HT-29 (cell line): ENCODE measurements around the gene RBM38. TPM values are rescaled to one million over a fixed set of nuclear protein-coding genes. Genes with fewer than 3 reads are reported as not detected.
A peak's percentile ranks its signal among the peaks of the same experiment; 100 is the strongest.

Source experiments
- DNase-seq: peaks from one replicate; pipeline ENCODE4 v3.0.0-alpha.2; 2015; ENCODE audit warnings: low spot score
- total RNA-seq: library from RNA; depleted of rRNA; stranded (reverse); fragments of >200 nt; shearing (Covaris generic); gene quantifications from 2 replicates; pipeline ENCODE4 v1.2.3, GENCODE V29; 2014

RBM38 gene
- total RNA-seq, 1 experiment from 2014 or later = 102 TPM

DNA sequence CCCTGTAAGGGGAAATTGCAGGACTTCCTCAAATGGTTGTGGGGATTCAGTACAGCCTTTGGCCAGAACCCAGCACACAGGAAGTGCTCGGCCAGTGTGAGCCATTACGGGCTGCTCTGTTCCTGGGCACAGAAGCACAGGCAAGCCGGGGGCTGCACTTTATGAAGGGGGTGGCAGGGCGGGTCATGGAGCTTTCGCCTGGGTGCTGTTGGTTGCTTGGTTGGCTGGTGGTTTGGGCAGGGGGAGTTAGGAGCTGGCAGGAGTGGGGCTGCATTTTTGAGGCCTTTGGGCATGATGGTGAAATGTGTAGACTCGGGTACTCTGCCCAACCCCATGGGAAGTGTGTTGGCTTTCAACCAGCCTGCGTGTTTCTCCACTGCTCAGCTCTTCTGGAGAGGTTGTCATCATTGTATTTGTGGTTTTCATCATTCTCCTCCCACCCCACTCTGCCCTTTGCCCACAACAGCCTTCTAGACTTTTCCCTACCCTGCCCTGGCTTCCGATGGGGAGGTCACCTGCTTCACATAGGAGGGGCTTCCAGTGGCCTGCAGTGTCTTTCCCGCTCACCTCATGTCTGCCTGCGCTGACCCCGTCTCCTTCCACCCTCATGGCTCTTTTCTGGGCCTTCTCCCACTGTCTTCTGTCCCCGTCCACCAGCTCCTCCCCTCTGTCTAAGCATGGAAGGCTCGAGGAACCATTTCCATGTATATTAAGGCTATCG is 16.1 kb upstream of the RBM38 start:
- DNase-seq = no peak

DNA sequence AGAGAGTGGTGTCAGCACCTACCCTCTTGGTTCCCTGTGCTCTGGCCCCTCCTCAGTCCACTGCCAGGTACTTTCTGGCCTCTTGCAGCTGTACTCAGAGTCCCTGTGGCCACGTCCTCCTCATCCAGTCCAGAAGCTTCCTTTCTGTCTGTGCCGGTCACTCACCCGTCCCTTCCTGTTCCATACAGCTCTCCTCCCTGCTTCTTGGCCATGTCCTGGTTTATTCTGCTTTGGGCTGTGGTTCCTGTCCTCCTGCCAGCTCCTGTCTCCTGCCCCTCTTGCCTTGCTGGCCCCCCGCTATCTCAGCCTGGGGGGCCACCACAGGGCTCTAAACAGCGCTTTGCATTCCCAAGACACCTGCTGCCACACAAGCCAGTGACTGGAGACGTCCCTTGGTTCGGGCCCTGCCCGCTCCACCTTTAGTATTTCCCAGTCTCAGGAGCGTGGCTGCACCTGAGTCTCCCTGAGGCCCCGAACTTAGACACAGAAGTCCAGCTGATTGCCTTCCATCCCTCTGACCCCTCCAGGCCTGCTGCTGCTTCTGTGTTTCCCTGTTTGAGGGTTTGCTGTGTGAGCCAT is 15.5 kb upstream of the RBM38 start:
- DNase-seq = no peak

DNA sequence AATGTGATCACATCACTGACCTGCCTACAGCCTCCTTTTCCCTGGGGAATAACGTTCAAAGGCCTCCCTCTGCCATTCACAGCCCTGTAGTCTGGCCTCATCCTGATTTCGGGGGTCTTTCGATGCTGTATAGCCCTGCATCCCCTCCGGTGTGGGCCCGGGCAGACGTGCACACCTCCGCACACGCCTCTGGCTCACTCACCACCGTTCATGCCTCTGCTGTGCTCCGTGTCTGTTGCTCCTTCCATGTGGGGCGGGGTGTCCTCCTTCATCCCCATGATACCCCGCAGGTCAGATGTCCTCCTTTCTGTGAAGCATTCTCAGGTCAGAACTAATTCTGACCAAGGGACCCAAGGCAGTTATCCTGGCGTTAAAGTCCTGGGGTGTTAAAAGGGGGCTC is 13.8 kb upstream of the RBM38 start:
- no peak for DNase-seq

DNA sequence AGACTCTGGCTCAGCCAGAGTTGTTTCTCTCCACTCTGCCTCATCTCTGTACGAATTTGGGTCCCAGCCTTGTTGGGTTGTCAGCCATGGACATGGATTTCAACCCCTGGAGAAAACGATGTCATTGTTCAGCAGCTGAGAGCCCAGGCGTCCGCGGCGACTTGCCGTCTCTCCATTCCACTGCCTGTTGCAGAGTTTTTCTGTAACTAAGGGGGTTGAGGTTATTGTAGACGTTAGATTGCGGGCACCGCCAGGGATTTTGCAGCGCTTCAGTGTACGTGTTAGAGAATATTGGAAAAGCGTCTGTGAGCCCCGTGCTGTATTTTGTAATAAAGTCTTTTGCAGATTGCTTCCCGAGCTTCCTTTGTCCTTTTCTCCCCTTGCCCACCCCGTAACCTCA is 13.1 kb upstream of the RBM38 start:
- no peak for DNase-seq

DNA sequence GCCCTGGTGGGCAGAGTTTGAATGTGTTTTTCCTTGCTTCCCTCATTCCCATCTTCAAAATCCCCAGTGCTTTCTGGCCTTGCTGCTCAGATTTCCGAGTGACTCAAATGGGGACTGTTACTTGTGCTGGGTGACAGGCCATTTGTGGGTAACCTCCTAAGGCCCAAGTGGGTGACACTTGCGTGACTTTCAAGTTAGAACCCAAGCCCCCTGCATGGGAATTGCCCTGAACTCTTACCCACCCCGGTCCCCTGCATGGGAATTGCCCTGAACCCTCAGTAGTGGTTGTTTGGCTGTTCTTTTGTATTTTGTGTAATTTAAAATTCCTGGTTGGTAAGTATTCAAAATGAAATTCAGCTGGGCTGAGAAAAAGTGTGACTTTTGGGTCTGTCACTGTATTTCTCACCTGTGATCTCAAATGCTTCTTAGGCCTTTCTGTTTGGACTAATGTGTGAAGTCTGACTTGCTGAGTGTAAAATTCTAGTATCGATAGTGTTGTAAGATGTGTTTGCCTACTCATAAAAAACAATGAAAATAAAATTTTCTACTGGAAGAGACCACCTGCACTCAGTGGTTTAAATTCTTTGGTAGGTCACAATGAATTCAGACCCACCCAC is 12.4 kb upstream of the RBM38 start:
- no peak for DNase-seq

DNA sequence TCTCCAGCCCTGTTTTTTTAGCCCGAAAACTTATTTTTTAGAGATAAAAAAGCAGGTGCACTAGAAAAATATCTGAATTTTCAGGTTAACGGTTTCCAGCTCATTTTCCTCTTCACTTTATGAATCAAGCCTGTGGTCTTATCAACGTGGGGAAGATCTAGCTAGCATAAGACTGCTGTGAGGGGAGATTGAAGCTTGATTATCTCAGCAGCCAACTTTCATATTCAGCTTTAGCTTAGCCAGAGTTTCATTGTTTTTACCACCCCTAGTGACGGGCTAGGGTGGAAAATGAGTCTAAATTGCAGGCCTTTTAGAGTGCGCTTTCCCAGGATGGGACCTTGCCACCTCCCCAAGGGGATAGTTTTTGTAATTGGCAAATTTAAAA is 11.9 kb upstream of the RBM38 start:
- no peak for DNase-seq

DNA sequence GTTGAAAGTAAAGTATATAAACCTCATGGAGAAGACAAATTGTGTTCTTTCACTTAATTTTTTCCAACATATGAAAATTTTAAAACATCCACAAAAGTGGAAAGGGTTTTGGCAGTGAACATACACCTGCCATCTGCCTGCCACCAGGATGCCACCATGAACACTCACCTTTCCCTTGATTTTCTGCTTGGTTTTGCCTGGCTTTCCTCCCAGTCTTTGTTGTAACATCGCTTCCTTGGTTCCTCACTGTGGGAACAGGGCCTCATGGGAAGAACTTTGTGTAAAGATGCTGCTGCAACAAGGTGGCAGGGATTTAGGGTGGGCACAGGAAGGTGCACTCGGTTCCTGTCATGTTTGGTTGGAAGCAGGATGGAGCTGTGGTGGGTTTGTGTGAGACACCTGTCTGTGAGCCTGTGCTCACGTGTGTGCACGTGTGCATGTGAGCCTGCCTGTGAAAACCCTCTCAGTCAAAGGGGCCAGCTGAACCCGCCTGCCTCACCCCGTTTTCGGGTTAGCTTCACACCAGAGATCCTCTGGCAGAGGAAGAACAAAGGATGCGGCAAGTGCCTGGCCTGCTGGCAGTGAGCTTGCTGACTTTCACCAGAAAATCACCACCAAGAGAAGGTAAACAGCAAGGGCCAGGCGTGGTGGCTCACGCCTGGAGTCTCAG is 11.0 kb upstream of the RBM38 start:
- DNase-seq = no peak

DNA sequence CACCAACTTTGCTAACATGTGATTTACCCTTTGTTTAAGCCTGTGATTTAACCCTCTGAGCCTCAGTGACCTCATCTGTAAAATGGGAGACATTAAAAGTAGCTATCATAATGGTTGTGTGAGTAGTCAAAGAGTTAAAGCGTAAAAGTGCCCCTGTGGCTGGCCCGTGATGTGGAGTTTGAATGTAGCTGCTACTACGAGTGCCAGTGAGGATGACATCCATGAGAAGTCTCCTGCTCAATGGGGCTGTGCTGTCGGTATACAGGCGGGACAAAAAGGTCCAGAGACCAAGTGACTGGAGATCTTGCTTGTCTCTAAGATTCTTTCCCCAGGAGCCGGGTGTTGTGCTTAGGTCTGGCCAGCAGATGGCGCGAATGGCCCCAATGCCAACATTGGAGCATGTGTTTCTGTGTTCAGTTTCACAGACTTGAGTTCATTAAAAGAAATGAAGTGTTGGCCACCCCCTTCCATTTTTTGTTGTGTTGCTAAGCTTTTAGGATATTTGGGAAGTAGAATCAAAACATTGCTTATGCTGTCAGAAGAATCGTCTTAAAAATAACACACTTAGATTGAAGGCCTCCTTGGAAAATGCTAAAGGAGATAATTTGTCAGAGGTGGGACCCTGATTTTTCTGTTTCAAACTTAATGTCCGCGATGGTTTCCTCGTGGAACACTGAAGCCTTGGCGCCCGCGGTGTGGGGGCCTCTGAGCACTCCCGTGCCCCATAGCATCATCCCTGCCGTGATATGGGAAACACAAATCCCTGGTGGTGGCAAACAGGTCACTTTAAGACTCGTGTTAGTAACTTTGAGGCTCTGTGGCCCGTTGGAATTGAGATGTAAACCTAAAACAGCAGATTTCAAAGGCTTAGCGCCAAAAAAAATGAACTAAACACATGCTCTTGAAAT is 9.3 kb upstream of the RBM38 start:
- DNase-seq = peak; percentile 97

DNA sequence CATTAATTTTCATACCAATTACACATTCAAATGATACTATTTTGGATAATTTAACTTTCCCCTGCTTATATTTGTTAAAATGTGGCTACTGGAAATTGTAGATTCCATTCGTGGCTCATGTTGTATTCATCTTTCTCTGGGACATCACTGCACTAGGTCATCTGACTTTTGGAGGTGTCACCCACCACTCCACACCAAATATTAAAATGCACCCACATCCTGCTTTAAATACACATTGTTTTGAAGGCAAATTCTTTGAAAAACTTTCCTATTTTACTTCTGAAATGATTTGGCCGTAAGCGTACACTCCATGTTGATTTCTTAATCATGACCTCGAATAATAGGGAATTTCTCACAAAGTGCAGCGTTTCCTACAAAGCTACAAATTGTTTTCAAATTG is 8.7 kb upstream of the RBM38 start:
- no peak for DNase-seq

DNA sequence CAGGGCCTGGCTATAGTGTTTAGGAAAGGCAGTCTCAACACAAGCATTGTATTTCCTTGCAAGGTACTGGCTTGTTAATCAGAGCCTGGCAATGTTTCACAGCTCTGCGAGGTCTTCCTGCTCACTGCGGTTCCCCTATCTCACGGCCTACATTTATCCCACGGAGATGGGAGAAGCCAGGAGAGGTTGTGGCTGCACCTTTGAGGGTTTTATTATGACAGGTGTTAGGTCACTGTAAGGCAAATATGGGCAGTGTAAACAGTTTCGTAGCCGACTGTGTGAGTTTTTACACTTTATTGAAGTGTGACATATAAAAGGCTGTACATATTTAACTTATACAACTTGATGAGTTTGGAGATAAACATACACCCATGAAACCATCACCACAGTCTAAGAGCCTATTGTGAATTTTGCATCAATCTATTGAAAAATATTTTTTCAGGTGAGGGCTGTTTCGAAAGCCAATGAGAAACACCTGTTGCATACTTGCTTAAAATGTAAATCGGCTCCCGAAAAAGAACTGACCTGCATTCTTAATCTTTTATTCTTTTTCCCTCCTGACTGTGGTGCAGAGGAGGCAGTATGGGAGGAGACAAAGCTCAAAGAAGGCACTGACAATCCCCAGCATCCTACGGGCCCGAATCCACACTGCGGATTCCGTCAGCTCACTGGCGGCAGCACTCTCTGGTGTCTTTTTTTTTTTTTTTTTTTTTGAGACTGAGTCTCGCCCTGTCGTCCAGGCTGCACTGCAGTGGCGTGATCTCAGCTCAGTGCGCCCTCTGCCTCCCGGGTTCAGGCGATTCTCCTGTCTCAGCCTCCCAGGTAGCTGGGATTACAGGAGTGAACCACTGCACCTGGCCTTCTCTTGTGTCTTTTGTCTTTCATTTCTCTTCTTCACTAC is 7.5 kb upstream of the RBM38 start:
- DNase-seq = no peak

DNA sequence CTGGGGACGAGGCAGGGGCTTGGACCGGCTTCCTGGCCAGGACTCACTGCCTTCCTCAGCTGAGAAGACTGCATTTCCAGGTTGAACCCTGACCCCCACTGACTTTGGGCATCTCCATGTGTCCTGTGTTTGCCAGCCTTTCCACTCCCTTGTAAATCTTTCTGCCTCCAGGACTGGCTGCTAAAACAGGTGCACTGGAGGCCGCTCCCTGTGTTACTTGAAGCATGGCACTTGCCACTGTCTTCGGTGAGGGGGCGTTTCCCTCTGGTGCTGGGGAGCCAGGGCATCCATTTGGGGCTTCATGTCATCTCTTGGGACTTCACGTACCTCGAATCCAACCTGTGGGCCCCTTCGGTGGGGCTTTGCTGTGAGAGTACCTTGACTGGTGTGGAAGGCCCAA is 6.7 kb upstream of the RBM38 start:
- DNase-seq = no peak

DNA sequence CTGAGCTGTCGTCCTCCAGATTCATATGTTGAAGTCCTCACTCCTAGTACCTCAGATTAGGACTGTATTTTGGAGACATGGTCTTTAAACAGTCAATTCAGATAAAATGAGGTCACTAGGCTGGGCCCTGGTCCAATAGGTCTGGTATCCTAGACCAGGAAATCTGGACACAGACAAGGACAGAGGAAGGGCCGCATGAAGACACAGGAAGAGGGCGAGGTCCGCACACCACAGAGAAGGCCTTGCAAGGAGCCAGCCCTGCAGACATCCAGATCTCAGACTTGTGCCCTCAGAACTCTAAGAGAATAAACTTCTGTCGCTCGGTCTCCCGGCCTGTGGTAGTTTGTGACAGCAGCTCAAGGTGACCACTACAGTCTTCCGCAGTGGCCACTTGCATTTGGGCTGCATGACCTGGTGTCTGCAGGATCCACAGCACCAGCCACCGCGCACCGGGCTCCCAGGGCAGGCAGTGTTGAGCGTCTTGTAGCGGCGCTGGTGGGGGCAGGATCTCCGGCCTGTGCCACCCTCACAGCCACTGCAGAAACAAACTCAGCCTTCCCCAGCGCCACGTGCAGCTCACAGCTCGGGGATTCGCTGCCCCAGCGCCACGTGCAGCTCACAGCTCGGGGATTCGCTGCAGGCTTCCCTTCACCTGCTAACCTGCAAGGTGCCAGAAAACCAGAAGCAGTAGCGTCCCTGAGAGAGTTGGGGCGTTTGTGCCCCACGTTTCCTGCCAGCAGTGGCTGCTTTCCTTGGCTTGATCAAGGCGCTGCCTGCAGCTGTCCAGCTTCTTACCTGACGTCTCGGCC is 6.0 kb upstream of the RBM38 start:
- no peak for DNase-seq

DNA sequence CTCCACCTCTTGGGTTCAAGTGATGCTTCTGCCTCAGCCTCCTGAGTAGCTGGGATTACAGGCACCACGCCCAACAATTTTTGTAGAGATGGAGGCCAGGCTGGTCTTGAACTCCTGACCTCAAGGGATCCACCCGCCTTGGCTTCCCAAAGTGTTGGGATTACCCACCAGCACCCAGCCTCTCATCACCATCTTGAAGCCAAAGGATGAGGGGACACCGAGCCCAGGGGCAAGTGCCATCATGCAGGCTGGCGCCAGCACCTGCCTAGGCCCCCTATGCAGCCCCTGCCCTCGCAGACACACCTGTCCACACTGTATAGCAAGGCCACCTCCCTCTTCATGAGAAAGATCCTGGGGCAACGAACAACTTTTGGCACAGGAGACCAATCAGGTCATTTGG is 5.3 kb upstream of the RBM38 start:
- DNase-seq = no peak

DNA sequence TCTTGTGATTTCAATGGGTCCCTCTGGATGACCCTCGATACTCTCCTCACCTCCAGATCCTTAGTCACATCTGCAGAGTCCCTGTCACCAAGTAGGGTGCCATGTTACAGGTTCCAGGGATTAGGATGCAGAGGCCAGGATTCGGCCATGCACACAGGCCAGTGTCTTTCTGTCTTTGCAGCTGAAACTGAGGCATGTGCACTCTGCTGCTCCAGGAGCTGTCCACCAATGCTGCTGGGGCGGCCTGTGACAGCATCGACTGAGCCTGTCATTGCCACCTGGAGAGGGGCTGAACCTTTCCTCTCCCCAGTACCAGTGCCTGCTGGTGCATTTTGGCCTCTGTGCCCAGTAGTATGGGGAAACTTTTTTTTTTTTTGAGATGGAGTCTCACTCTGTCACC is 4.4 kb upstream of the RBM38 start:
- no peak for DNase-seq

DNA sequence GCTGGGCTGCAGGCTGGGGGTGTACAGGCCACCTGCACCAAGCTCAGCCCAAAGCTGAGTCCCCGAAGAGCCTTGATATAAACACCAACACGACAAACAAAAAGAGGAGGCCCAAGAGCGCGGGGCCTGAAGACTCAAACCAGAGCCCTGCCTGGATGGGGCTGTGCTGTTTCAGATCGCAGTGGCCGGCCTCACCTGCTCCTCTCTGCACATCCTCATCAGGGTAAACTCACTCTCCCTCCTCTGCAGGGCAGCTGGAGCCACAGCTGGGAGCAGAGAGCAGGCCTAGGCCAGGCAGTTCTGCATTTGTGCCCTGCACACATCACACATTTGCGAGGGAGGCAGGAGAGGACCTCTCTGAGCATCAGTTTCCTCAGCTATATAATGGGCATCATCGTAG is 3.7 kb upstream of the RBM38 start:
- DNase-seq = no peak

DNA sequence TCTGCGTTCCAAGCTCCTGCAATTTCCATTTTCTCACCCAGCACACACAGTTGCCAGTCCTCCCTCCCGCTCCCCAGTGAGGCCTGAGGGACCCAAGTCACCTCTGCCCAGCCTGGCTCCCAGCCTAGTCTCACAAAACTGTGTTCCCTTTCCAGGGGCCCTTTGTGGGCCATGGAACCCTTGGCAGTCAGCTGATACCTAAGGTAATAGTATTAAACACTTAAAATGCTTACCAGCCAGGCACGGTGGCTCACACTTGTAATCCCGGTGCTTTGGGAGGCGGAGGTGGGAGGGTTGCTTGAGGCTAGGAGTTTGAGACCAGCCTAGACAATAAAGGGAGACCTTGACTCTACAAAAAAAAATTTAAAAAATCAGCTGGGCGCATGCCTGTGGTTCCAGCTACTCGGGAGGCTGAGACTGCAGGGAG is 3.2 kb upstream of the RBM38 start:
- DNase-seq = no peak

DNA sequence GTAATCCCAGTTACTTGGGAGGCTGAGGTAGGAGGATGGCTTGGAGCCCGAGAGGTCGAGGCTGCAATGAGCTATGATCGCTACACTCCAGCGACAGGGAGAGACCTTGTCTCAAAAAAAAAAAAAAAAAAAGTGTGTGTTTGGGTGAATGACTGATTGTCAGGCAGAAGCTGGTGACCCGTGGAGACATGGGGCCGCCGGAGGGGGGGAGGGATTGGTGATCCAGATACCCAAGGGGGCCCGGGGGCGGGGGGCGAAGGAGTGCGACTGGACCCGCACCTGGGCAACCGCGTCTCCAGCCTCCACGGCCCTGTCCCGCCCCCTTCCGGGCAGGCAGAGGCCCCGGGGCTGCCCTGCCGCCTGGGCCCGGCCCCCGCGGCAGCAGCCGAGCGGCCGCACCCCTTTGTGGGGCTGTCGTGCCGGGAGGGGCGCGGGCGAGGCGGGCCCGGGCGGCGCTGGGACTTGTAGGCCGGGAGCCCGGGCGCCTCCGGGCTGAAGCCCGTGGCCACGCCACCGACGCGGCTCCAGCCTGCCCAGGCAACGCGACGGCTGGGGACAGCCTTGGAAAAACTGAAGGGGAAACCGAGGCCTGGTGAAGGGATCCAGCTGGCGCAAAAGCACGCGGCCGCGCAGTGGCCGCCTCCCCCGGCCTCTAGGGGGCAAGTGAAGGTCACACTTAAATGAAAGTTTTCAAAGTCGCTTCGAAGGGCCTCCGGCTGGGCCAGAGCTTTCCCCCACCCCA is 2.1 kb upstream of the RBM38 start:
- peak; percentile 90 for DNase-seq

DNA sequence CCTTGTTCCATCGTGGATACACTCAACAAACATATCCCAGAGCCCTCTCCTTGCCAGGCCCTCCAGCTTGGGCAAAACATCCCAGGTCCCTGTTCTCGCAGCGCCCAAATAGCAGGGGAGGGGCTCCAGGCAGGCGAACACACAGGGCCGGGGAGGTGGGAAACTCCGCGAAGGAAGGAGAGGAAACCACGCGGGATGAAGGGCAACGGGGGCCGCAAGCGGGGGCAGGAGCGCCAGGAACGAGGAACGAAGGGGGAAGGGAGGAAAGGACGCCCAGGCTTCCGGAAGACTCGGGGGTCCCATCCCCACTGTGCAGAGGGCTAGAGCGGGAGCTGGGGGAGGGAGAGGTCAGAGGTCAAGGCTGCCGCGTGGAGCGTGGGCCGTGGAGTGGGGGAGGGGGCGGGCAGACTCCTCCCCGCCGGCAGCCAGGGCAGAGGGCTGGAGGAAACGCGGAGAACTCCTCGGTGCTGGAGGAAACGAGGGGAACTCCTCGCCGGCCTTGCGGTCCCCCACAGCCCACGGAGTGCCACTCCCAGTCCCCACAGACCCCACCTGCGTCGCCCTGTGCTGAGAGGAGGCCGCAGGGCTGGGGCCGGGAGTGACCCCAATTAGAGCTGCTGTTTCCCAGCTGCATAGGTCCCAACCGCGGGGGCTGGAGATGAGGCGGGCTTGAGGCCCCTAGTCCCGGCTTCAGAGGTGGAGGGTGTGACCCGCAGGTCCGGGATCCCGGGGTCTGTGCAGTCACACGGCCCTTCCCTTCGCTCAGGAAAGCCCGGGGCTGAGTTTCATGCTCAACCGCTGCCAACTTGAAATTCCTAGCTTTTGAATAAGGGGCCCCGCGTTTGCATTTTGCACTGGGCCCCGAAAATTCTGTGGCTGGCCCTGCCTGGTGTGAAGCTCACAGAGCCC is 1.2 kb upstream of the RBM38 start:
- no peak for DNase-seq
